Erythroblast (primary cell): Measurements from ENCODE around the gene SHB.

Source experiments
- GATA1 ChIP-seq: IDR thresholded peaks from 2 replicates; pipeline ENCODE4 v1.6.1; 2011; ENCODE audit warnings: low read depth, mild to moderate bottlenecking, control low read depth, low read length, moderate library complexity
- POLR2A ChIP-seq: IDR thresholded peaks from 2 replicates; pipeline ENCODE4 v1.6.1; 2011; ENCODE audit warnings: mild to moderate bottlenecking, low read length

DNA sequence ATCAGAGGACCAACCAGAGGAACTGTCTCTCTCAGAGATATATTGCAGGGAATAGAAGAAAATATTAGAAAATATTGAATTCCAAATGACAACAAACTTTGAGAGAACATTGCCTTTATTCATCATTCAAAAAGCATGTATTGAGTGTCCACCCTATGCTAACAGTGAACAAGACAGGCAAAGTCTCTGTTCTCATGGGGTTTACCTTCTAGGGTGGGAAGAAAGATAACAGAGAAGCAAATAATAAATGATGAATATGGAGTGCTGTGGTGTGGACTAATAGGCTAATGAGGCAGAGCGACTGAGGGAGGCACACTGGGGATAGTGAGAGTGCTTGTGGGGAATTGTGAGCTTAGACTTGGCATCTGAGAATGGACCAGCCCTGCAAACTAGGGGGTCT, 43.4 kb upstream of the SHB start:
- TF ChIP-seq POLR2A (no peak), GATA1 (no peak)
